NCI-H2227 treated with DMSO at 0.1 percent for 48 hours (cell line): ENCODE results near the gene TCF12.
"Not testable (repeated sequence)": the region's sequence is repeated elsewhere in the genome, so short reads cannot be mapped to it uniquely, and the experiment has no call there.

Experiments used
- DNase-seq: peaks from one replicate; lab custom pipeline; 2025; lab: John Stamatoyannopoulos, UW

Gene TCF12

GRCh38 chr15:56978898-56979662 lies 60.6 kb downstream of the TCF12 start:
- no peak for DNase-seq

- DNase-seq: no peak
Measured at GRCh38 chr15:56980473-56980872, 62.0 kb downstream of the TCF12 start.

DNA sequence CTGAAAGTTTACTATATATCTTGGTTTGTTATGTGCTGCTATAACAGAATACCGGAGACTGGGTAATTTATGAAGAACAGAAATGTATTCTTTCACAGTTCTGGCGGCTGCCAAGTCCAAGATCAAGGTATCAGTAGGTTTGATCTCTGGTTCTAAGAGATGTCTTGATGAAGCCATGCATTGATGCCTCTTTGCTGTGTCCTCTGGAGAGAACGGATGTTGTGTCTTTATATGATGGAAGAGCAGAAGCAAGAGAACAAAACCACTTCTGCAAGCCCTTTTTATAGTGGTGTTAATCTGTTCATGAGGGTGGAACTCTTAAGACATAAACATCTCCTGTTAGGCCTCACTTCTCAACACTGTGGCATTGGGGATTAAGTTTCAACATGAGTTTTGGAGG lies 62.7 kb downstream of the TCF12 start:
- DNase-seq: no peak

GRCh38 chr15:56982987-56983386 lies 64.5 kb downstream of the TCF12 start:
- no peak for DNase-seq

- peak; percentile 4 for DNase-seq
Measured at GRCh38 chr15:56984681-56985481, 66.4 kb downstream of the TCF12 start.

- no peak for DNase-seq
Measured at GRCh38 chr15:56985856-56986255, 67.4 kb downstream of the TCF12 start.

DNA sequence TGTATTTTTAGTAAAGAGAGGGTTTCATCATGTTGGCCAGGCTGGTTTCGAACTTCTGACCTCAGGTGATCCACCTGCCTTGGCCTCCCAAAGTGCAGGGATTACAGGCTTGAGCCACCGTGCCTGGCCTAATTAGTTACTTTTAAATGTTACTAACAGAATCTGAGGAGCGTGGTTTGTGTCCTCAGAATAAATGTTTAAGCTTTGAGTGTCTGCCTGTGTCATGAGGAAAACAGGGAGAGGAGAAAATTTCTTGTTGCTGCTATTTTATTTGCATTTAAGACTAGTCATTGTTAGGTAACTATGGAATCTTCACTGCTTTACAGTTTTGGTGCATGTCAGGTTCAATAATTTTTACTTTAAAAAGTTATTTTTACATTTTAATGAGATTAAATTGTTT lies 68.8 kb downstream of the TCF12 start:
- no peak for DNase-seq

- no peak for DNase-seq
Measured at GRCh38 chr15:56988219-56988618, 69.8 kb downstream of the TCF12 start.

DNA sequence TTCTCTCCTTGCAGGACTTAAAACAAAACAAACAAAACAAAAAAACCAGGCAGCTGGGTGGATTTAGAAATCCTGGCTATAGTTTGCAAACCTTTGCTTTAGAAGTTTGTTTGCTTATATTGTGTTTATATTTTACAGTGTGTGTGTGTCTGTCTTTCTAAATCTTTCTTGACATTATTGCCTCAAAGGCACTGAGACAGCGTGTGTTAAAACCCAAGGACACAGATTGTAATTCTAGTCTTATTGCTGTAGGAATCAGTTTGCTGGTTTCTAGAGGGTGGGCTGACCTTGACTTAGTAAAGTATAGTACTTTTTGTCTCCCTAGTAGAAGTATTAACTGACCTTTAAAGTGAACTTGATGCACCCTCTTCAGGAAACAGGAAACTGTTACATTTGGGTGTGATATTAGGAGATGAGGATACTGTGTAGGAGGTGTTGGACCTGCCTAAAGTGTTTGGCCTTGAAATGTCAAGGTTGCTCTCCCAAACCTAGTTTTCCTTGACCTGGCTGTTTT lies 71.0 kb downstream of the TCF12 start:
- DNase-seq: no peak

GRCh38 chr15:56991017-56991416 lies 72.6 kb downstream of the TCF12 start:
- DNase-seq: no peak

DNA sequence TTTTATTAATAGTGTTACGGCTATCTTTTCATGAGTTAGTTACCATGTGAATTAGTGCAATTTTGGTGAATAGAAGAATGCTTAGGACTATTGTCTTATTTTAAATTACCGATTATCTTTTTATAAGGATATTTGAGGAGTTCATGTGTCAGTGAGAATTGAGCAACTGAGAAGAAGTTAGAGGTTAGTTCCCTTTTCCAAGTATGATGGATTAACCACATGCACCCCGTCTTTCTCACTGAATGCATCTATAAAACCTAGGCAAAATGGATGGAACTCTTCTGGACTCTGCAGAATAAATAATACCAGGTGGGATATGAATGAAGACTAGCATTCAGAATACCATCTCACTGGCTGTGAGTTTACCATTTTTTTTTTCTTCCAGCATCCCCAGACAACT lies 74.3 kb downstream of the TCF12 start:
- DNase-seq: no peak

- DNase-seq: no peak
Measured at GRCh38 chr15:56994280-56994679, 75.8 kb downstream of the TCF12 start.

DNA sequence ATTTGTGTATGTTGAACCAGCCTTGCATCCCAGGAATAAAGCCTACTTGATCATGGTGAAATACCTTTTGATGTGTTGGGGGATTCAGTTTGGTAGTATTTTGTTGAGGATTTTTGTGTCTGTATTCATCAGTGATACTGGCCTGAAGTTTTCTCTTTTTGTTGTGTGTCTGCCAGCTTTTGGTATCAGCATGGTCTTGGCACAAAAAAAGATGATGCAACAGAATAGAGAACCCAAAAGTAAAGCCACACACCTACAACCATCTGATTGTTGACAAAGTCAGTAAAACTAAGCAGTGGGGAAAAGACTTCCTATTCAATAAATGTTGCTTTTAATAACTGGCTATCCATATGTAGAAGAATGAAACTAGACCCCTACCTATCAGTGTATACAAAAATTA lies 77.6 kb downstream of the TCF12 start:
- no peak for DNase-seq

GRCh38 chr15:56996746-56997470 lies 78.5 kb downstream of the TCF12 start:
- no peak for DNase-seq

DNA sequence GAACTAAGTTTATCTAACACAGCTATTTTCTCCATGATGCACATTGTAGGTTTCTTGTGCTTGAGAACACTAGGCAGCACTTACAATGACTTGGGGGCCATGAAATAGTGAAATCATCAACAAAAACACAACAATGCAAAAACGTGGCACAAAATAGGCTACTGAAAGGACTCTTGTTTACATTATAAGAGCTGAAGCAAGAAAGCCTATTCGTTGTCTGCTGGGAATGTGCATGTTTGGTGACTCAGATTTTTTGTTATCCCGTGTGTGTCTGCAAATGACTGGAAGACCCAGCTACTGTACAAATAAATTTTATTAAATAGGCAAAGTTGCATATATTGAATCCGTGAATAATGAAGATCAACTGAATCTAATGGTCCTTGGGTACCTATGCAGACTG lies 85.0 kb downstream of the TCF12 start:
- no peak for DNase-seq

DNA sequence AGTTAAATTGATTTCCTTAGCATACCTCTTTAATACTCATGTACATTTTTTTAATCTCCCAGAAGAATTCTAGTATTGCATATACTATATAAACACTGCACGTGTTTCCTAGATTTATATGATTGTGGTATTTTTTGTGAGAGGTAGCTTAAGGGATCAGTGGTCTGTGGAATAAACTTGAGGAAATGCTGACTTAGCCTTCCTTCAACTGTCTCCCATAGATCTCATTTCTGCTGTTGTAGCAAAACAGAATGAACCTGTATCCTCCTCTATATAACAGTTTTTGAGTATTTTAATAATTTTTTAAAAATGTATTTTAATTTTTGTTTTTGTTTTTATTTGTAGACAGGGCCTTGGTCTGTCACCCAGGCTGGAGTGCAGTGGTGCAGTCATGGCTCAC lies 86.8 kb downstream of the TCF12 start:
- DNase-seq: no peak

DNA sequence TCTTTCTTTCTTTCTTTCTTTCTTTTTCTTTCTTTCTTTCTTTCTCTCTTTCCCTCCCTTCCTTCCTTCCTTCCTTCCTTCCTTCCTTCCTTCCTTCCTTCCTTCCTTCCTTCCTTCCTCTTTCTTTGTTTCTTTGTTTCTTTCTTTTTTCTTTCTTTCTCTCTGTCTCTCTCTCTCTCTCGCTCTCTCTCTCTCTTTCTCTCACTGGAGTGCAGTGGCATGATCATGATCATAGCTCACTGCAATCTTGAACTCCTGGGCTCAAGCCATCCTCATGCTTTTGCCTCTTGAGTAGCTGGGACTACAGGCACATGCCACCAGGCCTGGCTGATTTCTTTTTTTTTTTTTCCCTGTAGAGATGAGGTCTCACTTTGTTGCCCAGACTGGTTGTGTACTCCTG lies 89.4 kb downstream of the TCF12 start:
- DNase-seq: not testable (repeated sequence)

- DNase-seq: no peak
Measured at GRCh38 chr15:57010724-57011123, 92.3 kb downstream of the TCF12 start.

GRCh38 chr15:57012556-57012955 lies 94.1 kb downstream of the TCF12 start:
- no peak for DNase-seq

DNA sequence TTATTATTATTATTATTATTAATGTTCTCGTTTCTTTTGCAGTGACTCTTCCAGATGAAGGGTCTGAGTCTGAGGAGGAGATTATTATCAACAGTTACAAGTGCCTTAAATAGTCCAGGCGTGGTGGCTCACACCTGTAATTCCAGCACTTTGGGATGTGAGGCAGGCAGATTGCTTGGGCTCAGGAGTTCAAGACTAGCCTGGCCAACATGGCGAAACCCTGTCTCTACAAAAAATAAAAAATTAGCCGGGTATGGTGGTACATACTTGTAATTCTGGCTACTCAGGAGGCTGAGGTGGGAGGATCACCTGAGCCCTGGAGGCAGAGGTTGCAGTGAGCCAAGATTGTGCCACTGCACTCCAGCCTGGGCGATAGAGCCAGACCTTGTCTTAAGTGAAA lies 96.5 kb downstream of the TCF12 start:
- DNase-seq: not testable (repeated sequence)

DNA sequence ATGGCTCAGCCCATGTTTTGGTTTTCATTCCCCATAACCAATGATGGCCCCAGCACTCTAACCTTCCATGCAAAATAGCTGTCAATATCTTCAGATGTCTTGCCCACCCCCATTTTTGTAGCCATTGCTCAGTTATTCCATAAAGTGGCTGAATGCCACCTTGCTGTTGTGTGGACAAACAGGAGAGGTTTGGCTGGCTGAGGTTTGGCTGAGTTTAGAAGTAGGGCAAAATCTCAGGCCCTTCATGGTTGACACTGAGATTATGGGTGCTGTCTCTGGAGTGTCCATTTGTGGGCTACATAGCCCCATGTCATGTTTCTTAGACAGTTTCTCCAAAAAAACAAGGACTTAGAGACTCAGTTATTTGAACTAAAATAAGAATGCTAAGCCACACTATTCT lies 96.9 kb downstream of the TCF12 start:
- DNase-seq: no peak

- no peak for DNase-seq
Measured at GRCh38 chr15:57015897-57016296, 97.5 kb downstream of the TCF12 start.

GRCh38 chr15:57017024-57017423 lies 98.6 kb downstream of the TCF12 start:
- DNase-seq: no peak
